K562 (cell line): ENCODE data around the gene ZNF747. TPM values are rescaled to one million over a fixed set of nuclear protein-coding genes. Genes with fewer than 3 reads are reported as not detected.
A peak's percentile ranks its signal among the peaks of the same experiment; 100 is the strongest.

Experiments
- BDP1 ChIP-seq: IDR thresholded peaks from 3 replicates; pipeline ENCODE4 v1.6.1; 2011; ENCODE audit not compliant: insufficient read length, insufficient read depth
- BRD4 ChIP-seq: fragments of 200-600 bp; sonication (generic); IDR thresholded peaks from 2 replicates; pipeline ENCODE4 v1.6.1; 2017; ENCODE audit warnings: inconsistent platforms
- CREM ChIP-seq: IDR thresholded peaks from 2 replicates; pipeline ENCODE4 v1.6.1; 2014; ENCODE audit warnings: antibody characterized with exemption, low read depth
- FOXM1 ChIP-seq, 2 experiments: fragments of 450-650 bp in 1 of 2; sonication (generic) in 1 of 2; formaldehyde crosslinking in 1 of 2; IDR thresholded peaks; 2 replicates each; pipeline versions ENCODE4 v1.6.1 to v1.9.0; 2017 to 2022; ENCODE audit warnings: low read depth in 2 of 2, mild to moderate bottlenecking in 2 of 2, missing genetic modification reagents in 1 of 2, moderate library complexity in 1 of 2
- JUND ChIP-seq, 2 experiments: IDR thresholded peaks; 2 replicates in 1 of 2; 3 replicates in 1 of 2; pipeline ENCODE4 v1.6.1; 2011; ENCODE audit warnings: borderline replicate concordance in 2 of 2, low read depth in 2 of 2, low read length in 2 of 2, improper control_type of control experiment in 1 of 2, missing biosample characterization in 1 of 2, missing genetic modification characterization in 1 of 2, missing genetic modification reagents in 1 of 2
- NUFIP1 ChIP-seq: fragments of 450-650 bp; IDR thresholded peaks from 2 replicates; pipeline ENCODE4 v1.6.1; 2018; ENCODE audit not compliant: partially characterized antibody
- POU5F1 ChIP-seq: fragments of 150-350 bp; IDR thresholded peaks from 2 replicates; pipeline ENCODE4 v1.6.1; 2014; ENCODE audit warnings: borderline replicate concordance, low read length, low read depth, mild to moderate bottlenecking; ENCODE audit not compliant: partially characterized antibody
- SIN3B ChIP-seq: fragments of 450-650 bp; IDR thresholded peaks from 2 replicates; pipeline ENCODE4 v1.6.1; 2017; ENCODE audit warnings: low read depth, mild to moderate bottlenecking, moderate library complexity
- TOE1 ChIP-seq, 2 experiments: fragments of 450-650 bp in 1 of 2; sonication (generic) in 1 of 2; formaldehyde crosslinking in 1 of 2; IDR thresholded peaks; 2 replicates each; pipeline versions ENCODE4 v1.7.1 to v1.8.0; 2016 to 2022; ENCODE audit warnings: borderline replicate concordance in 2 of 2, mild to moderate bottlenecking in 2 of 2, antibody characterized with exemption in 1 of 2, inconsistent platforms in 1 of 2, low read depth in 1 of 2, missing genetic modification reagents in 1 of 2, moderate library complexity in 1 of 2
- ZNF134 ChIP-seq: fragments of 250-450 bp; sonication (Bioruptor Pico); conservative IDR thresholded peaks from 2 replicates; pipeline ENCODE4 v1.4.0; 2020
- ZNF197 ChIP-seq: fragments of 200-800 bp; sonication (Bioruptor generic); IDR thresholded peaks from 2 replicates; pipeline ENCODE4 v1.6.1; 2016; ENCODE audit warnings: low read depth, missing genetic modification characterization, missing compliant biosample characterization
- ZNF23 ChIP-seq: fragments of 250-450 bp; sonication (Bioruptor Pico); IDR thresholded peaks from 2 replicates; pipeline ENCODE4 v1.4.0; 2020; ENCODE audit warnings: mild to moderate bottlenecking
- ZZZ3 ChIP-seq: fragments of 450-650 bp; IDR thresholded peaks from 2 replicates; pipeline ENCODE4 v1.6.1; 2016; ENCODE audit warnings: antibody characterized with exemption, mild to moderate bottlenecking, moderate library complexity
- polyA plus RNA-seq, 8 experiments: library from polyadenylated mRNA; depleted of rRNA in 4 of 8; stranded (reverse) in 5 of 8; unstranded in 3 of 8; fragments of >200 nt; fragmentation: Nextera tagmentation in 2 of 8; fragmentation: Illumina TruSeq in 1 of 8; extraction: Ambion mirVana in 2 of 8; extraction: Trizol in 1 of 8; gene quantifications; 2 replicates each; pipeline versions ENCODE4 v1.2.1 to v1.2.3, GENCODE V29; 2011 to 2014; ENCODE audit warnings: inconsistent platforms in 1 of 8, missing spikeins in 1 of 8
- total RNA-seq, 7 experiments: library from RNA; depleted of rRNA in 6 of 7; stranded (reverse); fragments of >200 nt in 6 of 7; fragmentation: Illumina TruSeq in 2 of 7; extraction: Trizol in 2 of 7; gene quantifications; 2 replicates each; pipeline versions ENCODE4 v1.2.1 to v1.2.3, GENCODE V29; 2011 to 2021; ENCODE audit warnings: low replicate concordance in 1 of 7
- TF ChIP-seq, protein P1 (sequence below): fragments of 450-650 bp; IDR thresholded peaks from 2 replicates; pipeline ENCODE4 v1.6.1; 2016; ENCODE audit warnings: borderline replicate concordance
- TF ChIP-seq, protein P2 (sequence below): fragments of 450-650 bp; formaldehyde crosslinking; IDR thresholded peaks from 2 replicates; pipeline ENCODE4 v1.4.0; 2020; ENCODE audit warnings: mild to moderate bottlenecking, moderate library complexity
- TF ChIP-seq, protein P3 (sequence below): sonication (generic); formaldehyde crosslinking; IDR thresholded peaks from 2 replicates; pipeline ENCODE4 v1.8.0; 2022; ENCODE audit warnings: mild to moderate bottlenecking, missing genetic modification reagents
- TF ChIP-seq, protein P4 (sequence below): fragments of 250-450 bp; sonication (Bioruptor Pico); IDR thresholded peaks from 2 replicates; pipeline ENCODE4 v1.9.0; 2021; ENCODE audit warnings: mild to moderate bottlenecking, inconsistent platforms
- TF ChIP-seq, protein P5 (sequence below), 3 experiments: IDR thresholded peaks in 2 of 3; conservative IDR thresholded peaks in 1 of 3; 2 replicates each; pipeline ENCODE4 v1.5.1; 2011 to 2012; ENCODE audit warnings: low read length in 3 of 3, mild to moderate bottlenecking in 3 of 3, control low read depth in 2 of 3, improper control_type of control experiment in 1 of 3, inconsistent platforms in 1 of 3, low read depth in 1 of 3, mixed read lengths in 1 of 3, moderate library complexity in 1 of 3; ENCODE audit not compliant: insufficient read depth in 2 of 3

ZNF747 gene
- total and polyA plus RNA-seq, 9 of the 15 experiments (the other 6 are each of a cell fraction or from before 2014, with no cell fraction given), result 0.14 to 3.3 (median 1.5) TPM

DNA sequence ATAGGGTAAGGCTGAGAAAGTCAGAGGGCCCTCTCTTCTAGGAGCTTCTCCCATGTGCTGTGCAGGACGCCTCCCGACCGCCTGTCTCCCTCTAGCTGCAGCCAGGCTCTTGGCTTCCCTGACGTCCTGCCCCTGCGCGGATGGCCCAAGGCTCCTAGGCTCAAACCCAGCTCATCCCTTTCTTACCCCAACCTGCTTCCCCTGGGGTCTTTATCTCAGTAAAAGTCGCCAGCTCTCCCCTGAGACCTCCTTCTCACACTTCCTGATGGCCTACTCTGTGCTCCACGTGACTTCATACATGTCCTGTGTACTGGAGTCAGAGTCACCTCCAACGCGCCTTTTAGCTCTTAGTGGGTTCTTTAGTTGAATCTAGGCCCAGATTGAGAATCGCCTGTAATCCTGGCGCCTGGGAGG, 1.1 kb upstream of the ZNF747 start (continued):
- TF ChIP-seq FOXM1 (IDR thresholded peaks at IDR 0.05; ENCODE audit: low read depth) (no peak), FOXM1 (CRISPR knock-in tag; IDR thresholded peaks at IDR 0.05; ENCODE audit: low read depth) (no peak), ZZZ3 (peak; percentile 86; the same call in 1 of the 2 replicates), NUFIP1 (peak; percentile 55), CREM (peak; percentile 75), ZNF23 (CRISPR knock-in tag) (no peak), BDP1 (no peak), ZNF197 (CRISPR knock-in tag) (no peak), BRD4 (no peak), ZNF134 (CRISPR knock-in tag) (no peak), TOE1 (IDR thresholded peaks at IDR 0.05; ENCODE audit: borderline replicate concordance) (peak; percentile 69), TOE1 (CRISPR knock-in tag; IDR thresholded peaks at IDR 0.05; ENCODE audit: borderline replicate concordance, low read depth) (0 out of 2 replicates have a peak, but pooled peaks have one; percentile 18), POU5F1 (no peak), SIN3B (no peak), JUND (IDR thresholded peaks at IDR 0.05; ENCODE audit: borderline replicate concordance, low read depth, low read length) (peak; percentile 43), JUND (tag; IDR thresholded peaks at IDR 0.05; ENCODE audit: borderline replicate concordance, low read depth, low read length) (no peak; the same call in 2 of the 3 replicates)
- TF ChIP-seq, protein P1, sequence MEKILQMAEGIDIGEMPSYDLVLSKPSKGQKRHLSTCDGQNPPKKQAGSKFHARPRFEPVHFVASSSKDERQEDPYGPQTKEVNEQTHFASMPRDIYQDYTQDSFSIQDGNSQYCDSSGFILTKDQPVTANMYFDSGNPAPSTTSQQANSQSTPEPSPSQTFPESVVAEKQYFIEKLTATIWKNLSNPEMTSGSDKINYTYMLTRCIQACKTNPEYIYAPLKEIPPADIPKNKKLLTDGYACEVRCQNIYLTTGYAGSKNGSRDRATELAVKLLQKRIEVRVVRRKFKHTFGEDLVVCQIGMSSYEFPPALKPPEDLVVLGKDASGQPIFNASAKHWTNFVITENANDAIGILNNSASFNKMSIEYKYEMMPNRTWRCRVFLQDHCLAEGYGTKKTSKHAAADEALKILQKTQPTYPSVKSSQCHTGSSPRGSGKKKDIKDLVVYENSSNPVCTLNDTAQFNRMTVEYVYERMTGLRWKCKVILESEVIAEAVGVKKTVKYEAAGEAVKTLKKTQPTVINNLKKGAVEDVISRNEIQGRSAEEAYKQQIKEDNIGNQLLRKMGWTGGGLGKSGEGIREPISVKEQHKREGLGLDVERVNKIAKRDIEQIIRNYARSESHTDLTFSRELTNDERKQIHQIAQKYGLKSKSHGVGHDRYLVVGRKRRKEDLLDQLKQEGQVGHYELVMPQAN, result 0 out of 2 replicates have a peak, but pooled peaks have one; percentile 8
- TF ChIP-seq, protein P2, sequence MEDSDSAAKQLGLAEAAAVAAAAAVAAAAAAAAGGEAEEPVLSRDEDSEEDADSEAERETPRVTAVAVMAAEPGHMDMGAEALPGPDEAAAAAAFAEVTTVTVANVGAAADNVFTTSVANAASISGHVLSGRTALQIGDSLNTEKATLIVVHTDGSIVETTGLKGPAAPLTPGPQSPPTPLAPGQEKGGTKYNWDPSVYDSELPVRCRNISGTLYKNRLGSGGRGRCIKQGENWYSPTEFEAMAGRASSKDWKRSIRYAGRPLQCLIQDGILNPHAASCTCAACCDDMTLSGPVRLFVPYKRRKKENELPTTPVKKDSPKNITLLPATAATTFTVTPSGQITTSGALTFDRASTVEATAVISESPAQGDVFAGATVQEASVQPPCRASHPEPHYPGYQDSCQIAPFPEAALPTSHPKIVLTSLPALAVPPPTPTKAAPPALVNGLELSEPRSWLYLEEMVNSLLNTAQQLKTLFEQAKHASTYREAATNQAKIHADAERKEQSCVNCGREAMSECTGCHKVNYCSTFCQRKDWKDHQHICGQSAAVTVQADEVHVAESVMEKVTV (CRISPR knock-in tag), result peak; percentile 43; the same call in 1 of the 2 replicates
- TF ChIP-seq, protein P3, sequence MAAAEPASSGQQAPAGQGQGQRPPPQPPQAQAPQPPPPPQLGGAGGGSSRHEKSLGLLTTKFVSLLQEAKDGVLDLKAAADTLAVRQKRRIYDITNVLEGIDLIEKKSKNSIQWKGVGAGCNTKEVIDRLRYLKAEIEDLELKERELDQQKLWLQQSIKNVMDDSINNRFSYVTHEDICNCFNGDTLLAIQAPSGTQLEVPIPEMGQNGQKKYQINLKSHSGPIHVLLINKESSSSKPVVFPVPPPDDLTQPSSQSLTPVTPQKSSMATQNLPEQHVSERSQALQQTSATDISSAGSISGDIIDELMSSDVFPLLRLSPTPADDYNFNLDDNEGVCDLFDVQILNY (CRISPR knock-in tag), result peak; percentile 86; the same call in 1 of the 2 replicates
- TF ChIP-seq, protein P4, sequence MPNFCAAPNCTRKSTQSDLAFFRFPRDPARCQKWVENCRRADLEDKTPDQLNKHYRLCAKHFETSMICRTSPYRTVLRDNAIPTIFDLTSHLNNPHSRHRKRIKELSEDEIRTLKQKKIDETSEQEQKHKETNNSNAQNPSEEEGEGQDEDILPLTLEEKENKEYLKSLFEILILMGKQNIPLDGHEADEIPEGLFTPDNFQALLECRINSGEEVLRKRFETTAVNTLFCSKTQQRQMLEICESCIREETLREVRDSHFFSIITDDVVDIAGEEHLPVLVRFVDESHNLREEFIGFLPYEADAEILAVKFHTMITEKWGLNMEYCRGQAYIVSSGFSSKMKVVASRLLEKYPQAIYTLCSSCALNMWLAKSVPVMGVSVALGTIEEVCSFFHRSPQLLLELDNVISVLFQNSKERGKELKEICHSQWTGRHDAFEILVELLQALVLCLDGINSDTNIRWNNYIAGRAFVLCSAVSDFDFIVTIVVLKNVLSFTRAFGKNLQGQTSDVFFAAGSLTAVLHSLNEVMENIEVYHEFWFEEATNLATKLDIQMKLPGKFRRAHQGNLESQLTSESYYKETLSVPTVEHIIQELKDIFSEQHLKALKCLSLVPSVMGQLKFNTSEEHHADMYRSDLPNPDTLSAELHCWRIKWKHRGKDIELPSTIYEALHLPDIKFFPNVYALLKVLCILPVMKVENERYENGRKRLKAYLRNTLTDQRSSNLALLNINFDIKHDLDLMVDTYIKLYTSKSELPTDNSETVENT (CRISPR knock-in tag), result 0 out of 2 replicates have a peak, but pooled peaks have one; percentile 39
- TF ChIP-seq, protein P5, sequence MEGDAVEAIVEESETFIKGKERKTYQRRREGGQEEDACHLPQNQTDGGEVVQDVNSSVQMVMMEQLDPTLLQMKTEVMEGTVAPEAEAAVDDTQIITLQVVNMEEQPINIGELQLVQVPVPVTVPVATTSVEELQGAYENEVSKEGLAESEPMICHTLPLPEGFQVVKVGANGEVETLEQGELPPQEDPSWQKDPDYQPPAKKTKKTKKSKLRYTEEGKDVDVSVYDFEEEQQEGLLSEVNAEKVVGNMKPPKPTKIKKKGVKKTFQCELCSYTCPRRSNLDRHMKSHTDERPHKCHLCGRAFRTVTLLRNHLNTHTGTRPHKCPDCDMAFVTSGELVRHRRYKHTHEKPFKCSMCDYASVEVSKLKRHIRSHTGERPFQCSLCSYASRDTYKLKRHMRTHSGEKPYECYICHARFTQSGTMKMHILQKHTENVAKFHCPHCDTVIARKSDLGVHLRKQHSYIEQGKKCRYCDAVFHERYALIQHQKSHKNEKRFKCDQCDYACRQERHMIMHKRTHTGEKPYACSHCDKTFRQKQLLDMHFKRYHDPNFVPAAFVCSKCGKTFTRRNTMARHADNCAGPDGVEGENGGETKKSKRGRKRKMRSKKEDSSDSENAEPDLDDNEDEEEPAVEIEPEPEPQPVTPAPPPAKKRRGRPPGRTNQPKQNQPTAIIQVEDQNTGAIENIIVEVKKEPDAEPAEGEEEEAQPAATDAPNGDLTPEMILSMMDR (IDR thresholded peaks at IDR 0.05 in 2 of 3, conservative IDR thresholded peaks at IDR 0.05 in 1 of 3; ENCODE audit: insufficient read depth in 2 of 3, low read depth in 1 of 3, low read length in 3 of 3), result peak; percentile 80 to 85 (median 82)
